Measurements from ENCODE around the gene NBPF12.
"Not testable (repeated sequence)": the region's sequence is repeated elsewhere in the genome, so short reads cannot be mapped to it uniquely, and the experiment has no call there.

Gene NBPF12

DNA sequence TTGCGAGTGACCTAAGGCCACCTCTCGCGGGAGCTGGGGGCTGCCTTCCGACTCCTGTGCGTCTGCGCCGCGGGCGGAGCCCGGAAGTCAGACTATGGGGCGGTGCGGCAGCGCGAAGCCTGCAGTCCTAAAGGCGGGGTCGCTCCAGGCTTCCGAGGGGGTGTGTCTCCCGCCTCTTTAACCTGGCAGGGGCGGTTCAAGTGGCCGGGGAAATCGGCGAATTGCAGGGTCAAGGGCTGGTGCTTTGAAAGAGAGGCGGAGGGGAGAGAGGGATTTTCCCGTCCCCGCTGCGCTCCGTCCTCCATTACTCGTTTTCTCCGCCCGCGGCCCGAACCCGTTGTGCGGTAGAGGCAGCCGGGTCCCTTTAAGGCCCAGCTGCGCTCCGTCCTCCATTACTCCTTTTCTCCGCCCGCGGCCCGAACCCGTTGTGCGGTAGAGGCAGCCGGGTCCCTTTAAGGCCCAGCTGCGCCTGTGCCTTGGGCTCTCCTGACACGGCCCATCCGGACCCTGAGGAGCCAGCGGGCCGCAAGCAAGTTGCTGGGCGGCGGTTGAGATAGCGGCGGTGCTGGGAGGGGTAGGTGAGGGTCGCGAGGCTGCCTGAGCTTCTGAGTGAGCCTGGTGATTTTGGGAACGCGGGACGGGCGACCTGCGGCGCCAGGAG lies at the start of gene NBPF12:
NBPF12 (plus strand) TSS at position 83 of the 661 bp plus-strand sequence. CDS start 21,820 bp downstream, outside the sequence.
- peak; percentile 38 for DNase-seq (ENCODE audit: low read depth)

- DNase-seq (ENCODE audit: low read depth), result not testable (repeated sequence)
Measured at GRCh38 chr1:146891355-146891754, 46.8 kb upstream of the NBPF12 start.

- DNase-seq (ENCODE audit: low read depth), result not testable (repeated sequence)
Measured at GRCh38 chr1:146892331-146892730, 45.8 kb upstream of the NBPF12 start.

DNA sequence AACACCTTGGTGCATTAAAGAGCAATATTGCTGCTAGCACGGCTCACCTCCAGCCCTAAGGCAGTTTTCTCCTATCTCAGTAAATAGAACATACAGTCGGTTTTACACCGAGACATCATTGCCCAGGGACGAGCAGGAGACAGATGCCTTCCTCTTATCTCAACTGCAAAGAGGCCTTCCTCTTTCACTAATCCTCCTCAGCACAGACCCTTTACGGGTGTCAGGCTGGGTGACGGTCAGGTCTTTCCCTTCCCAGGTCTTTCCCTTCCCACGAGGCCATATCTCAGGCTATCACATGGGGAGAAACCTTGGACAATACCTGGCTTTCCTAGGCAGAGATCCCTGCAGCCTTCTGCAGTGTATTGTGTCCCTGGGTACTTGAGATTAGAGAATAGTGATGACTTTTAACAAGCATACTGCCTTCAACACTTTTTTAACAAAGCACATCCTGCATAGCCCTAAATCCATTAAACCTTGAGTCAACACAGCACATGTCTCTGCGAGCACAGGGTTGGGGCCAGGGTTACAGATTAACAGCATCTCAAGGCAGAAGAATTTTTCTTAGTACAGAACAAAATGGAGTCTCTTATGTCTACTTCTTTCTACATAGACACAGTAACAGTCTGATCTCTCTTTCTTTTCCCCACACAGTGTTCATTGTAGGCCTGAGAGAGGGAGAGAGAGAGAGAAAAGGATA lies 30.4 kb upstream of the NBPF12 start:
- not testable (repeated sequence) for DNase-seq (ENCODE audit: low read depth)

DNA sequence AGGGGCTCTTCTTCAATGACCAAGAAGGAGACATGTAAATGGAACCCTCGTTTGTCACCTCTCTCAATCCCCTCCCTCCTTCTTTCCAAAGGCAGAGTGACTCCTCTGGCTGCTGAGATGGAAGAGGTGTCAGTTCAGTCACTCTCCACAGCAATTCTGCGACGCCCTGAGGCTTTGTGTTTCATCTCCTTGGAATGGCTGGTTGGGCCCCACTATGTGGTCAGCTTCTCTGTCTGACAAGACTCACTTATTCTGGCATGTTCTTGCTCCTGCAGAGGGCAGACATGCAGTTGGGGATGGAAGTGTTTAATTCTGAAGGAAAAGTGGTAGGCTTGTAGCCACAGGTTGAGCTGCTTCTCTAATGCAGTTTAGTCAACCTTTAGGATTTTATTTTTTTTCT lies 25.1 kb upstream of the NBPF12 start:
- peak; percentile 20 for DNase-seq (ENCODE audit: low read depth)

DNA sequence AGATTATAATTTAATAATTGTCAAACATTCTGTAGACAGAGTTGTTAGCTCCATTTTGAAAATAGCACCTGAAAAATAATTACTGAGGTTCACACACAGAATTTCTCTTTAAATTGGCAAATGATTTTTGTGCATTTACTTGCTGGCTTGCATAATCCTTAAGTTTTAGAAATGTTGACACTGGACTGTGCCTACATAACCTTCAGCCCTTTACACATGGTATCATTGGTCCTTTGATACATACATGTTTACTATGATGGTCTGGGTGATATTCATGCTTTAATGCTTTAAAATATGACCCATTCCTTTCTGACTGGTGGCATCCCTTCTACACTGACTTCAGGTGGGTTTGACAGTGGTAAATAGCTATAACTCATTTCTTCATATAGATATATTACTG lies 17.3 kb upstream of the NBPF12 start:
- DNase-seq (ENCODE audit: low read depth), result not testable (repeated sequence)

- DNase-seq (ENCODE audit: low read depth), result not testable (repeated sequence)
Measured at GRCh38 chr1:146922614-146923013, 15.5 kb upstream of the NBPF12 start.

DNA sequence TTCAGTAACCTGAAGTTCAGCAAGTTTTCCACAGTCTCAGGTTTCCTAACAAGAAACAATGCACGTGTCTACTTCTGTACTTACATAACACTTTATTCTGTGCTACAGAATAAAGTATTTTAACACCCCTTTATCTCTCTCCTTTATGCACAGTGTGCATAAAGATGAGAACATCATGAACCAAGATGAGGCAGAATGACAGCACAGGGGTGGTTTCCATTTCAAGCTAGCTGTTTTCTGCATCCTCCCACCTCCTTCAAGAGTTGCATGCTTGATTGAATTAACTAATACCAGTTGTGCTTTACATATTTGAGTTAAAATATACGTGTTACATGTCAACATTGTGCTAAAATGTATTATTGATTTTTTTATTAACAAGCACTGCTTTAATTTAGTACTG lies 14.0 kb upstream of the NBPF12 start:
- not testable (repeated sequence) for DNase-seq (ENCODE audit: low read depth)

- not testable (repeated sequence) for DNase-seq (ENCODE audit: low read depth)
Measured at GRCh38 chr1:146926413-146926812, 11.7 kb upstream of the NBPF12 start.

- not testable (repeated sequence) for DNase-seq (ENCODE audit: low read depth)
Measured at GRCh38 chr1:146930225-146930624, 7.9 kb upstream of the NBPF12 start.

DNA sequence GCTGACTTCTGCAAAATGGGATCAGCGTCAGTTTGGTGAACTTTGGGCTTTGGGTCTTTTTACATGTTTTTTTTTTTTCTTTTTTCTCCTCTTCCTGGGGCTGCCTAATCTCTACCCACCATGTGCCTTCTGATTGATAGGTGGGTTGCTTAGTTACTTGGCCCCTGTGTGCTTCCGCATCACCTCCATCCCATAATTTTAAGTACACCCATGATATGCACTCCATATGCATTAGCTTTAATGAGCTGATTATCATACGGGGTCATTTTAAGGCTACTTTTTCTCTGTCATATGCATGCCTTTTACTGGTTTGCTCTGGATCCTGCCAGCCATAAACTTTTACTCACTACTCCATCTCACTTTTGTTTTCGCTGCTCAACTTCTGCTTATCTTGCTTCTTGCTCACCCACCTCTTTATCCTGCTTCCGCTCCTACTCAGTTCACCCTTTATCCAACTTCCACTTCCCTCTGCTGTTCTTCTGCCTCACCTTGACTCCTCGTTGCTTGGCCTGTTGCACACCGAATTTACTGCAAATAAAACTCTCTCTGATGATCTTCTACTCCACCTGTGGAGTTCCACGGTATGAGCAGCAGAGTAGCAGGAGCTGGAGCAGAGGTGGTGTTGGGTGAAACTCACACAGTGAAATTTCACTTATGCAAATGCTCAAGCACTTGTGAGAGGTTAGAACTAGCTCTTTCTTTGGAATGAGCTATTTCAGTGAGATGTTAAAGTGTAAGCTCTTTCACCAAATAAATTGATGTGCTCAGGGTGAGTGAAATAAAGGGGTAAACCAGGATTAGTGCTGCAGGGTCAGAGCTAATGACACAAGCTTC lies 3.5 kb upstream of the NBPF12 start:
- not testable (repeated sequence) for DNase-seq (ENCODE audit: low read depth)

GRCh38 chr1:146937462-146937861 lies 662 bp upstream of the NBPF12 start:
- not testable (repeated sequence) for DNase-seq (ENCODE audit: low read depth)

- not testable (repeated sequence) for DNase-seq (ENCODE audit: low read depth)
Measured at GRCh38 chr1:146938927-146939786, 1.0 kb downstream of the NBPF12 start.

DNA sequence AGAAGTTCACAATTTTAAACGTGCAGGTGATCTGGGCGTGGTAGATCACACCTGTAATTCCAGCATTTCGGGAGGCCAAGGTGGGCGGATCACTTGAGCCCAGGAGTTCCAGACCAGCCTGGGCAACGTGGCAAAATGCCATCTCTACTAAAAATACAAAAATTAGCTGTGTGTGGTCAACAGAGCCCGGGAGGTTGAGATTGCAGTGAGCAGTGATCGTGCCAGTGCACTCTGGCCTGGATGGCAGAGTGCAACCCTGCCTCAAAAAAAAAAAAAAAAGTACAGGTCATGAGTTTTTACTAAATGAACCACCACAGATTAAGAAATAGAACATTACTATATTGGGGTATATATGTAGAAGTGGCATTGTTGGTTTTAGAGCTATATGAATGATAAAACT lies 2.2 kb downstream of the NBPF12 start:
- DNase-seq (ENCODE audit: low read depth), result not testable (repeated sequence)

GRCh38 chr1:146943342-146943886 lies 5.3 kb downstream of the NBPF12 start:
- DNase-seq (ENCODE audit: low read depth), result not testable (repeated sequence)

DNA sequence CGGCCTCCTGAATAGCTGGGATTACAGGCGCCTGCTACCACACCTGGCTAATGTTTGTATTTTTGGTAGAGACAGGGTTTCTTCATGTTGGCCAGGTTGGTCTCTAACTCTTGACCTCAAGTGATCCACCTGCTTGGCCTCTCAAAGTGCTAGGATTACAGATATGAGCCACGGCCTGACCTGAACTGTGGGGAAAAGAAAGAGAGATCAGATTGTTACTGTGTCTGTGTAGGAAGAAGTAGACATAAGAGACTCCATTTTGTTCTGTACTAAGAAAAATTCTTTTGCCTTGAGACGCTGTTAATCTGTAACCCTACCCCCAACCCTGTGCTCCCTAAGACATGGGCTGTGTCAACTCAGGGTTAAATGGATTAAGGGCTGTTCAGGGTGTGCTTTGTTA lies 10.0 kb downstream of the NBPF12 start:
- DNase-seq (ENCODE audit: low read depth), result not testable (repeated sequence)

DNA sequence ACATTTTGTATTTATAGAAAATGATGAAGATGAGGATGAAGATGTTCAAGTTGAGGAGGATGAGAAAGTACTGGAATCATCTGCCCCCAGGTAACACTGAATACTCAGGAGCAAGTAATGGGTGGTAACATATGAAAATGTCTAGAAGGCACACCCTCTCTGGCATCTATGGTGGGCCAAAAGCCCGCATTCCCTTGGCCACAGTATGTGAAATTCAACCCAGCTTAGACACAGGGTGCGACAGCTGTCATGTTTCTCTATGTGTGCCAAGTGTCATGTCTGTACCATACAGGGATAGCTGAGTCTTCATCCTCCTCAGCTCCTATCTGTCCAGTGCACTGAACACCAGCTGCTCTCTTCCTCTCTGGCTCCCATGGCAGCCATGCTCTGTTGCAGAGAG lies 26.2 kb downstream of the NBPF12 start:
- DNase-seq (ENCODE audit: low read depth), result not testable (repeated sequence)

GRCh38 chr1:146966351-146966750 lies 28.2 kb downstream of the NBPF12 start:
- DNase-seq (ENCODE audit: low read depth), result not testable (repeated sequence)

GRCh38 chr1:146970656-146971055 lies 32.5 kb downstream of the NBPF12 start:
- not testable (repeated sequence) for DNase-seq (ENCODE audit: low read depth)

GRCh38 chr1:146972681-146973080 lies 34.6 kb downstream of the NBPF12 start:
- DNase-seq (ENCODE audit: low read depth), result not testable (repeated sequence)

DNA sequence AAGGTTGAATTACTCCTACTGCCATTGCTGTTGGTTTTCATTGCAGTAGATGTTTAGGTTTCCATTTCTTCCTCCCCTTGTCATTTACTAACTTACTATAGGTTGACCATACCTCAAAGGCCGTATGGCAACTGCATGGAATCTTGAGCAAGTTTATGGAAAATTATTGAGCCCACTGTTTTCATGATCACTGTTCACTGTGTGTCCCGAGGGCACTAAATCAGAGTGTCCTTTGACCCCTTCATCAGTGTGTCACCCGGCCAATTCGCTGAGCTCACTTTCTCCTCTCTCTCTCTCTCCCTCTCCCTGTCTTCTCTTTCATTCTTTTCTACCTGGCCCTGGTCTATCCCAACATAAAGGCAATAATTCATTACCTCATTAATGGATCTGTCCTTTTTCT lies 47.7 kb downstream of the NBPF12 start:
- not testable (repeated sequence) for DNase-seq (ENCODE audit: low read depth)
